Parathyroid adenoma (tissue), 2 donors: ENCODE measurements around the gene RAET1E.
"Not testable (repeated sequence)": the region's sequence is repeated elsewhere in the genome, so short reads cannot be mapped to it uniquely, and the experiment has no call there.

Experiments used
- H2AFZ ChIP-seq: fragments of 300-600 bp; sonication (generic); one replicate; pipeline ENCODE4 v1.7.0; 2017; ENCODE audit warnings: antibody characterized with exemption, mild to moderate bottlenecking
- H3K27ac ChIP-seq: fragments of 300-600 bp; sonication (generic); one replicate; pipeline ENCODE4 v1.7.0; 2017
- H3K27me3 ChIP-seq: fragments of 300-600 bp; sonication (generic); one replicate; pipeline ENCODE4 v1.7.0; 2017; ENCODE audit warnings: low read length; ENCODE audit not compliant: control insufficient read depth, insufficient read depth
- H3K36me3 ChIP-seq: fragments of 300-600 bp; sonication (generic); one replicate; pipeline ENCODE4 v1.7.0; 2017; ENCODE audit warnings: low read length; ENCODE audit not compliant: control insufficient read depth, insufficient read depth
- H3K4me1 ChIP-seq: fragments of 300-600 bp; sonication (generic); one replicate; pipeline ENCODE4 v1.7.0; 2017; ENCODE audit warnings: control low read depth
- H3K4me2 ChIP-seq: fragments of 300-600 bp; sonication (generic); one replicate; pipeline ENCODE4 v1.7.0; 2017; ENCODE audit warnings: low read length
- H3K4me3 ChIP-seq: fragments of 300-600 bp; sonication (generic); one replicate; pipeline ENCODE4 v1.7.0; 2017; ENCODE audit warnings: low read depth, low read length
- H3K79me2 ChIP-seq: fragments of 300-600 bp; sonication (generic); one replicate; pipeline ENCODE4 v1.7.0; 2017; ENCODE audit warnings: control low read depth
- H3K9ac ChIP-seq: fragments of 300-600 bp; sonication (generic); one replicate; pipeline ENCODE4 v1.7.0; 2017; ENCODE audit warnings: mild to moderate bottlenecking
- H3K9me3 ChIP-seq: fragments of 300-600 bp; sonication (generic); one replicate; pipeline ENCODE4 v1.7.0; 2017; ENCODE audit warnings: low read length; ENCODE audit not compliant: control insufficient read depth
- TF ChIP-seq, protein P1 (sequence below): fragments of 300-600 bp; sonication (generic); IDR thresholded peaks from one replicate; pipeline ENCODE4 v1.7.0; 2017; ENCODE audit warnings: antibody characterized with exemption, mild to moderate bottlenecking
- donor health status: primary hyperparathyroidism.

Gene RAET1E

GRCh38 chr6:149855040-149855654 lies 42.8 kb downstream of the RAET1E start:
- Histone ChIP-seq H3K36me3 (no peaks in the 10 kb centered on the region), H3K4me3 (no peak overlapping the region), H2AFZ (no peak overlapping the region), H3K9ac (no peak overlapping the region), H3K79me2 (peaks cover 45% of the 10 kb centered on the region), H3K4me1 (peaks cover 39% of the 10 kb centered on the region), H3K9me3 (no peaks in the 10 kb centered on the region), H3K27me3 (no peaks in the 10 kb centered on the region), H3K27ac (peak overlapping the region; percentile 47), H3K4me2 (no peak overlapping the region)
- TF ChIP-seq, protein P1, sequence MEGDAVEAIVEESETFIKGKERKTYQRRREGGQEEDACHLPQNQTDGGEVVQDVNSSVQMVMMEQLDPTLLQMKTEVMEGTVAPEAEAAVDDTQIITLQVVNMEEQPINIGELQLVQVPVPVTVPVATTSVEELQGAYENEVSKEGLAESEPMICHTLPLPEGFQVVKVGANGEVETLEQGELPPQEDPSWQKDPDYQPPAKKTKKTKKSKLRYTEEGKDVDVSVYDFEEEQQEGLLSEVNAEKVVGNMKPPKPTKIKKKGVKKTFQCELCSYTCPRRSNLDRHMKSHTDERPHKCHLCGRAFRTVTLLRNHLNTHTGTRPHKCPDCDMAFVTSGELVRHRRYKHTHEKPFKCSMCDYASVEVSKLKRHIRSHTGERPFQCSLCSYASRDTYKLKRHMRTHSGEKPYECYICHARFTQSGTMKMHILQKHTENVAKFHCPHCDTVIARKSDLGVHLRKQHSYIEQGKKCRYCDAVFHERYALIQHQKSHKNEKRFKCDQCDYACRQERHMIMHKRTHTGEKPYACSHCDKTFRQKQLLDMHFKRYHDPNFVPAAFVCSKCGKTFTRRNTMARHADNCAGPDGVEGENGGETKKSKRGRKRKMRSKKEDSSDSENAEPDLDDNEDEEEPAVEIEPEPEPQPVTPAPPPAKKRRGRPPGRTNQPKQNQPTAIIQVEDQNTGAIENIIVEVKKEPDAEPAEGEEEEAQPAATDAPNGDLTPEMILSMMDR, result no peak

- Histone ChIP-seq H3K27ac (no peak overlapping the region), H2AFZ (no peak overlapping the region), H3K79me2 (peaks cover 45% of the 10 kb centered on the region), H3K4me3 (no peak overlapping the region), H3K4me1 (peaks cover 37% of the 10 kb centered on the region), H3K9me3 (no peaks in the 10 kb centered on the region), H3K4me2 (no peak overlapping the region), H3K36me3 (no peaks in the 10 kb centered on the region), H3K9ac (no peak overlapping the region), H3K27me3 (no peaks in the 10 kb centered on the region)
- TF ChIP-seq, protein P1, result no peak
Observed at GRCh38 chr6:149854532-149854931, 43.4 kb downstream of the RAET1E start.

GRCh38 chr6:149854017-149854416 lies 43.9 kb downstream of the RAET1E start:
- not testable (repeated sequence) for H3K27me3 ChIP-seq, H3K9ac ChIP-seq, H3K4me3 ChIP-seq, H2AFZ ChIP-seq, H3K36me3 ChIP-seq, H3K27ac ChIP-seq, H3K9me3 ChIP-seq, H3K4me2 ChIP-seq
- peaks cover 36% of the 10 kb centered on the region for H3K4me1 ChIP-seq
- peaks cover 47% of the 10 kb centered on the region for H3K79me2 ChIP-seq

DNA sequence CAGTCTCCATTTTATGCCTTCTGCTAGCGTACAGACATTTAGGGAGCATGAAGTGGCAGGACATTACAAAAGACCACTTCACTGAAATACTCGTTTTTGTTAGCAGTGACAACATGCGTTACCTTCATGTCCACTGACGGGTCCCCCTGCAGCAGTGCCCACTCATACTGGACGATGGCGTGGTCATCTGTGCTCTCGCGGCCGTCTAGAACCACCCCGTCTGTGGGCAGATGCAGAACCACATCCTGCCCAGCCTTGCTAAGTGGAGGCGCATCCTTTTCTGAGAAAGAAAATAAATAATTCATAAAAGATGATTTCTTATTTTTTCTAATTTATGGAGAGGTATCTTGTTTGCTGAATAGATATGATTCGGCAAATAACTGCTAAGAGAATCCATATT lies 45.0 kb downstream of the RAET1E start:
- H2AFZ ChIP-seq, result no peak overlapping the region
- no peaks in the 10 kb centered on the region for H3K36me3 ChIP-seq
- TF ChIP-seq, protein P1, result no peak
- no peak overlapping the region for H3K4me3 ChIP-seq
- no peaks in the 10 kb centered on the region for H3K27me3 ChIP-seq
- peaks cover 41% of the 10 kb centered on the region for H3K79me2 ChIP-seq
- H3K4me2 ChIP-seq, result no peak overlapping the region
- H3K27ac ChIP-seq, result no peak overlapping the region
- peaks cover 33% of the 10 kb centered on the region for H3K4me1 ChIP-seq
- H3K9me3 ChIP-seq, result no peaks in the 10 kb centered on the region
- H3K9ac ChIP-seq, result no peak overlapping the region

GRCh38 chr6:149852180-149852579 lies 45.7 kb downstream of the RAET1E start:
- H3K27me3 ChIP-seq, result no peaks in the 10 kb centered on the region
- no peaks in the 10 kb centered on the region for H3K36me3 ChIP-seq
- peaks cover 36% of the 10 kb centered on the region for H3K4me1 ChIP-seq
- peak overlapping the region; percentile 4 for H3K27ac ChIP-seq
- H2AFZ ChIP-seq, result no peak overlapping the region
- no peak overlapping the region for H3K4me2 ChIP-seq
- H3K4me3 ChIP-seq, result no peak overlapping the region
- H3K9me3 ChIP-seq, result no peaks in the 10 kb centered on the region
- H3K9ac ChIP-seq, result no peak overlapping the region
- TF ChIP-seq, protein P1, result no peak
- H3K79me2 ChIP-seq, result peaks cover 35% of the 10 kb centered on the region
